GM12878 (cell line): ENCODE data around the gene ACVR1B. TPM values are rescaled to one million over a fixed set of nuclear protein-coding genes. Genes with fewer than 3 reads are reported as not detected.
A peak's percentile ranks its signal among the peaks of the same experiment; 100 is the strongest.

Source experiments
- ATAC-seq: fragments of 200-7000 bp; cut with Tn5 transposase; 3 replicates; pipeline ENCODE4 v1.9.1; 2020; ENCODE audit warnings: mild to moderate bottlenecking, moderate library complexity
- BruUV-seq: library from RNA; stranded (reverse); fragments of 400-500 nt; replicated peaks from 2 replicates; lab custom pipeline; 2021; lab: Mats Ljungman, UMichigan
- CTCF ChIA-PET: fragments of 300-600 bp; sonication (Branson Sonifier 250); formaldehyde crosslinking; extraction: SDS; loops from one replicate; lab custom pipeline; 2021; ENCODE audit warnings: inconsistent platforms; lab: Yijun Ruan, JAX
- POLR2A ChIA-PET: fragments of 350-600 bp; formaldehyde crosslinking; extraction: SDS; loops from one replicate; lab custom pipeline; 2021; ENCODE audit warnings: inconsistent platforms; lab: Charles Lee
- RAD21 ChIA-PET: fragments of 300-600 bp; sonication (Branson Sonifier 250); formaldehyde crosslinking; loops from one replicate; lab custom pipeline; 2023; ENCODE audit warnings: antibody characterized with exemption; ENCODE audit not compliant: unreplicated experiment; lab: Charles Lee
- SMC1A ChIA-PET: fragments of 300-600 bp; sonication (Branson Sonifier 250); formaldehyde crosslinking; loops from one replicate; lab custom pipeline; 2023; ENCODE audit not compliant: unreplicated experiment, uncharacterized antibody; lab: Charles Lee
- DNase-seq: peaks from one replicate; pipeline ENCODE4 v3.0.0-alpha.2; 2011; ENCODE audit warnings: low read depth, low spot score
- FAIRE-seq: peaks from 3 replicates; lab custom pipeline; 2011; peaks lifted over from hg19 to GRCh38; lab: Jason Lieb, UNC
- H2AFZ ChIP-seq: 2 replicates; pipeline ENCODE4 v1.6.0; 2011; ENCODE audit warnings: low read depth, low read length, control low read depth; ENCODE audit not compliant: control insufficient read depth
- H3K27ac ChIP-seq: 2 replicates; pipeline ENCODE4 v1.5.1; 2011; ENCODE audit warnings: control low read depth; ENCODE audit not compliant: control insufficient read depth, insufficient read depth
- H3K27me3 ChIP-seq, 2 experiments: replicated peaks in 1 of 2; 2 replicates each; pipeline versions ENCODE4 v1.6.0 to v1.6.1; 2011; ENCODE audit warnings: low read length in 1 of 2; ENCODE audit not compliant: control insufficient read depth in 2 of 2, insufficient read depth in 2 of 2
- H3K36me3 ChIP-seq, 2 experiments: 2 replicates each; pipeline ENCODE4 v1.5.1; 2011; ENCODE audit warnings: low read length in 1 of 2; ENCODE audit not compliant: control insufficient read depth in 2 of 2, insufficient read depth in 2 of 2
- H3K4me1 ChIP-seq: 2 replicates; pipeline ENCODE4 v1.6.1; 2011; ENCODE audit warnings: mild to moderate bottlenecking, low read length, moderate library complexity, mixed read lengths; ENCODE audit not compliant: control insufficient read depth, insufficient read depth
- H3K4me2 ChIP-seq: 2 replicates; pipeline ENCODE4 v1.6.0; 2011; ENCODE audit warnings: control low read depth; ENCODE audit not compliant: control insufficient read depth, insufficient read depth
- H3K4me3 ChIP-seq: fragments of 200-600 bp; sonication (generic); 2 replicates; pipeline ENCODE4 v1.5.1; 2016
- H3K79me2 ChIP-seq: 2 replicates; pipeline ENCODE4 v1.6.0; 2011; ENCODE audit warnings: low read length; ENCODE audit not compliant: control insufficient read depth, insufficient read depth
- H3K9ac ChIP-seq: 2 replicates; pipeline ENCODE4 v1.8.0; 2011; ENCODE audit warnings: low read length, control low read depth, mixed read lengths; ENCODE audit not compliant: control insufficient read depth, insufficient read depth
- H3K9me3 ChIP-seq: replicated peaks from 3 replicates; pipeline ENCODE4 v1.5.1; 2011; ENCODE audit warnings: mild to moderate bottlenecking, low read length; ENCODE audit not compliant: control insufficient read depth, insufficient read depth
- H4K20me1 ChIP-seq: 2 replicates; pipeline ENCODE4 v1.6.0; 2011; ENCODE audit not compliant: control insufficient read depth, insufficient read depth
- BHLHE40 ChIP-seq, 2 experiments: fragments of 450-650 bp in 1 of 2; IDR thresholded peaks; 2 replicates each; pipeline ENCODE4 v1.6.1; 2011 to 2017; ENCODE audit warnings: low read depth in 2 of 2, borderline replicate concordance in 1 of 2, improper control_type of control experiment in 1 of 2, low read length in 1 of 2, mild to moderate bottlenecking in 1 of 2
- IKZF1 ChIP-seq: fragments of 450-650 bp; conservative IDR thresholded peaks from 2 replicates; pipeline ENCODE4 v1.6.1; 2017; ENCODE audit warnings: antibody characterized with exemption, mild to moderate bottlenecking
- MLLT1 ChIP-seq: fragments of 450-650 bp; IDR thresholded peaks from 2 replicates; pipeline ENCODE4 v1.6.1; 2016; ENCODE audit warnings: mild to moderate bottlenecking
- RBBP5 ChIP-seq: fragments of 200-600 bp; sonication (generic); conservative IDR thresholded peaks from 2 replicates; pipeline ENCODE4 v1.6.1; 2016
- SMARCA5 ChIP-seq: fragments of 450-650 bp; IDR thresholded peaks from 2 replicates; pipeline ENCODE4 v1.6.1; 2017; ENCODE audit warnings: mild to moderate bottlenecking
- SPI1 ChIP-seq: IDR thresholded peaks from 2 replicates; pipeline ENCODE4 v1.6.1; 2011; ENCODE audit warnings: low read depth, mild to moderate bottlenecking, low read length, moderate library complexity, borderline replicate concordance; ENCODE audit not compliant: insufficient read depth
- SREBF2 ChIP-seq: IDR thresholded peaks from 2 replicates; pipeline ENCODE4 v1.6.1; 2012; ENCODE audit warnings: mild to moderate bottlenecking, low read length
- WGBS: methylation state at CpG from one replicate; pipeline ENCODE4 v1.1.6; 2016; ENCODE audit warnings: low lambda C conversion rate; ENCODE audit not compliant: insufficient replicate concordance, insufficient coverage; ENCODE audit errors: missing lambda C conversion rate; 5-methylcytosine and 5-hydroxymethylcytosine counted together
- in situ Hi-C: fragments of 300-500 bp; cut with MboI; formaldehyde crosslinking; loops from 9 replicates; pipeline ENCODE4 v1.14.3; 2018; ENCODE audit warnings: mixed read lengths
- intact Hi-C: fragments of 100-400 bp; cut with micrococcal nuclease; formaldehyde crosslinking; loops from one replicate; pipeline ENCODE4 v1.14.2; 2022; ENCODE audit not compliant: unreplicated experiment
- polyA plus RNA-seq, 11 experiments: library from polyadenylated mRNA; depleted of rRNA in 4 of 11; unstranded in 6 of 11; stranded (reverse) in 5 of 11; fragments of >200 nt; fragmentation: Nextera tagmentation in 4 of 11; fragmentation: Illumina TruSeq in 1 of 11; extraction: Ambion mirVana in 4 of 11; extraction: Trizol in 1 of 11; gene quantifications; 1 replicate in 1 of 11; 2 replicates in 10 of 11; pipeline versions ENCODE4 v1.2.1 to v1.2.3, GENCODE V29; 2011 to 2016; ENCODE audit warnings: inconsistent platforms in 2 of 11, missing spikeins in 2 of 11, low read depth in 1 of 11
- total RNA-seq, 4 experiments: library from RNA; depleted of rRNA in 3 of 4; stranded (reverse); fragments of >200 nt in 3 of 4; fragmentation: Illumina TruSeq in 1 of 4; extraction: Trizol in 1 of 4; gene quantifications; 2 replicates each; pipeline versions ENCODE4 v1.2.1 to v1.2.3, GENCODE V29; 2013 to 2021
- TF ChIP-seq, protein P1 (sequence below): IDR thresholded peaks from 2 replicates; pipeline ENCODE4 v1.6.1; 2011; ENCODE audit warnings: mild to moderate bottlenecking, low read depth, low read length, moderate library complexity; ENCODE audit not compliant: insufficient replicate concordance
- TF ChIP-seq, protein P2 (sequence below), 3 experiments: IDR thresholded peaks in 2 of 3; conservative IDR thresholded peaks in 1 of 3; 2 replicates each; pipeline ENCODE4 v1.5.1; 2011; ENCODE audit warnings: low read depth in 3 of 3, low read length in 3 of 3, mild to moderate bottlenecking in 3 of 3, control low read depth in 2 of 3, moderate library complexity in 2 of 3, inconsistent platforms in 1 of 3, mixed read lengths in 1 of 3; ENCODE audit not compliant: control insufficient read depth in 2 of 3, insufficient read depth in 1 of 3; ENCODE audit errors: extremely low read depth in 1 of 3

The ACVR1B gene
- total and polyA plus RNA-seq, 10 of the 15 experiments (the other 5 are each of a cell fraction or from before 2014, with no cell fraction given) = 0.02 to 0.69 (median 0.16) TPM; not detected in 2

DNA sequence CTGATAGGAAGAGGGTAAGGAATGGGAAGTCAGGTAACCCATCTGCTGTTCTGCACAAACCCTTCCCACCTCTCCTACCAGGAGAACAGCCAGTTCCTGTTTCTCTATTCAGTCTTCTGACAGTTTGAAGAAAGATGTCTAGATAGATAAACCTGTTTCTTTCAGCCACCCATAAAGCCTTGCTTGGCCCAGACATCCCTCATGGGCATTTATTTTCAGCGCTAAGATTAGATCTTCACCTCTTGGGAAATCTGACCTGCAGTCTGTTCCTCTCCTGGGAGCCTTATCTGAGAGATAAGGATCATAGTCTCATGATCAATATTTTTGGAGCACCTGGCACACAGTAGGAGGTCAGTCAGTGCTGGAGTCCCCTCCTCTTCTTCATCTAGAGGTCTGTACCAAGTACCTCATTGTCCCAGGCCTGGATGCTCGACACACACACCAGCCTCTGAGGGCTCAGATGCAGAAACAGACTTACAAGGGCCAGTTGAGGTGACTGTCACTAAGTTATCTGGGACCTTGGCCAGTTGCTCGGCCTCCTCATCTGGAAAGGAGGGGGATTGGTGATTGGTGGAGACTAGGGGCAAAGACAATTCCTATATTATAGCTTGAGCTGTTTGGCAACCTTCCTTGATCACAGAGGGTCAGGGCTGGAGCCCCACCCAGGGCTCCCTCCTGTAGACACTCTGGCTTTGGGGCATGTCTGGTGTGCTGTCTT lies 26.0 kb upstream of the ACVR1B start:
- no TSS peak for BruUV-seq
- FAIRE-seq = no peak
- Histone ChIP-seq H3K4me2 (peak overlapping the region; percentile 54; the same call in 1 of the 2 replicates), H3K4me3 (no peak overlapping the region), H3K9ac (no peak overlapping the region), H3K4me1 (peaks cover 35% of the 10 kb centered on the region), H3K27me3 (no peaks in the 10 kb centered on the region), H3K9me3 (no peaks in the 10 kb centered on the region), H3K27ac (no peak overlapping the region), H3K36me3 (no peaks in the 10 kb centered on the region), H4K20me1 (no peaks in the 10 kb centered on the region), H3K79me2 (no peaks in the 10 kb centered on the region), H2AFZ (no peak overlapping the region)
- WGBS = 35% methylated on average over 3 of the region's 3 CpGs
- no peak for TF ChIP-seq RBBP5
- 0 out of 2 replicates have a peak, but pooled peaks have one; percentile 4 for TF ChIP-seq IKZF1
- peak; percentile 51; the same call in 1 of the 2 replicates for TF ChIP-seq SPI1
- intact Hi-C loops = loop anchor here (1.0 kb wide), 1 partner anchor 55 kb away; no protein-coding TSS in a partner anchor
- in situ Hi-C loops = no loop called here
- DNase-seq = no peak
- ChIA-PET RAD21 (interaction anchor here (2.1 kb wide), 1 partner anchor 100 kb away, joined by 7 read pairs; no protein-coding TSS in a partner anchor), POLR2A (interaction anchor here (0.6 kb wide), 1 partner anchor 443 kb away, joined by 3 read pairs; no protein-coding TSS in a partner anchor), SMC1A (no interaction called here), CTCF (interaction anchor here (1.3 to 2.8 kb wide), 3 partner anchors 52 to 56 kb away, joined by 6 to 19 read pairs (median 14); no protein-coding TSS in a partner anchor)
- ATAC-seq = no peak

- H3K4me1 ChIP-seq = peaks cover 35% of the 10 kb centered on the region
- ChIA-PET POLR2A (no interaction called here), CTCF (interaction anchor here (1.2 to 2.8 kb wide), 4 partner anchors 10 to 55 kb away, joined by 3 to 19 read pairs (median 9); no protein-coding TSS in a partner anchor), SMC1A (no interaction called here), RAD21 (interaction anchor here (2.1 kb wide), 1 partner anchor 99 kb away, joined by 7 read pairs; no protein-coding TSS in a partner anchor)
- in situ Hi-C loops (no loop called here), intact Hi-C loops (loop anchor here (1.0 kb wide), 1 partner anchor 54 kb away; no protein-coding TSS in a partner anchor)
- WGBS = 40% methylated on average over 8 of the region's 8 CpGs
- H3K9me3 ChIP-seq = no peaks in the 10 kb centered on the region
- no peaks in the 10 kb centered on the region for H3K36me3 ChIP-seq
- H3K4me3 ChIP-seq = no peak overlapping the region
- H3K27me3 ChIP-seq = no peaks in the 10 kb centered on the region
- H3K9ac ChIP-seq = no peak overlapping the region
- no peaks in the 10 kb centered on the region for H4K20me1 ChIP-seq
- no peaks in the 10 kb centered on the region for H3K79me2 ChIP-seq
- FAIRE-seq = no peak
- BruUV-seq = no TSS peak
- no peak overlapping the region for H2AFZ ChIP-seq
- no peak overlapping the region for H3K27ac ChIP-seq
- no peak for DNase-seq
- no peak for ATAC-seq
- H3K4me2 ChIP-seq = no peak overlapping the region
- TF ChIP-seq SMARCA5 = no peak
- no peak for TF ChIP-seq SREBF2
- TF ChIP-seq BHLHE40 (IDR thresholded peaks at IDR 0.05; ENCODE audit: borderline replicate concordance in 1 of 2, low read depth in 2 of 2, low read length in 1 of 2) = no peak
- no peak for TF ChIP-seq MLLT1
- TF ChIP-seq, protein P1, sequence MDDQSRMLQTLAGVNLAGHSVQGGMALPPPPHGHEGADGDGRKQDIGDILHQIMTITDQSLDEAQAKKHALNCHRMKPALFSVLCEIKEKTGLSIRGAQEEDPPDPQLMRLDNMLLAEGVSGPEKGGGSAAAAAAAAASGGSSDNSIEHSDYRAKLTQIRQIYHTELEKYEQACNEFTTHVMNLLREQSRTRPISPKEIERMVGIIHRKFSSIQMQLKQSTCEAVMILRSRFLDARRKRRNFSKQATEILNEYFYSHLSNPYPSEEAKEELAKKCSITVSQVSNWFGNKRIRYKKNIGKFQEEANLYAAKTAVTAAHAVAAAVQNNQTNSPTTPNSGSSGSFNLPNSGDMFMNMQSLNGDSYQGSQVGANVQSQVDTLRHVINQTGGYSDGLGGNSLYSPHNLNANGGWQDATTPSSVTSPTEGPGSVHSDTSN = no peak
- TF ChIP-seq, protein P2, sequence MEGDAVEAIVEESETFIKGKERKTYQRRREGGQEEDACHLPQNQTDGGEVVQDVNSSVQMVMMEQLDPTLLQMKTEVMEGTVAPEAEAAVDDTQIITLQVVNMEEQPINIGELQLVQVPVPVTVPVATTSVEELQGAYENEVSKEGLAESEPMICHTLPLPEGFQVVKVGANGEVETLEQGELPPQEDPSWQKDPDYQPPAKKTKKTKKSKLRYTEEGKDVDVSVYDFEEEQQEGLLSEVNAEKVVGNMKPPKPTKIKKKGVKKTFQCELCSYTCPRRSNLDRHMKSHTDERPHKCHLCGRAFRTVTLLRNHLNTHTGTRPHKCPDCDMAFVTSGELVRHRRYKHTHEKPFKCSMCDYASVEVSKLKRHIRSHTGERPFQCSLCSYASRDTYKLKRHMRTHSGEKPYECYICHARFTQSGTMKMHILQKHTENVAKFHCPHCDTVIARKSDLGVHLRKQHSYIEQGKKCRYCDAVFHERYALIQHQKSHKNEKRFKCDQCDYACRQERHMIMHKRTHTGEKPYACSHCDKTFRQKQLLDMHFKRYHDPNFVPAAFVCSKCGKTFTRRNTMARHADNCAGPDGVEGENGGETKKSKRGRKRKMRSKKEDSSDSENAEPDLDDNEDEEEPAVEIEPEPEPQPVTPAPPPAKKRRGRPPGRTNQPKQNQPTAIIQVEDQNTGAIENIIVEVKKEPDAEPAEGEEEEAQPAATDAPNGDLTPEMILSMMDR (IDR thresholded peaks at IDR 0.05 in 2 of 3, conservative IDR thresholded peaks at IDR 0.05 in 1 of 3; ENCODE audit: control insufficient read depth in 2 of 3, extremely low read depth in 1 of 3, insufficient read depth in 1 of 3, low read depth in 3 of 3, low read length in 3 of 3) = no peak
Measured at GRCh38 chr12:51926064-51926632, 25.4 kb upstream of the ACVR1B start.
